NB4 (cell line): Measurements from ENCODE around the gene SPATA24.

ENCODE experiments used
- CTCF ChIP-seq: IDR thresholded peaks from one replicate; pipeline ENCODE4 v1.5.1; 2012; ENCODE audit warnings: low read depth, low read length
- MAX ChIP-seq: IDR thresholded peaks from 2 replicates; pipeline ENCODE4 v1.6.1; 2011; ENCODE audit warnings: low read depth, low read length
- MYC ChIP-seq: IDR thresholded peaks from 2 replicates; pipeline ENCODE4 v1.6.1; 2011; ENCODE audit warnings: low read depth, low read length
- POLR2A ChIP-seq: IDR thresholded peaks from 2 replicates; pipeline ENCODE4 v1.6.1; 2011; ENCODE audit warnings: mild to moderate bottlenecking; ENCODE audit not compliant: insufficient read length; ENCODE audit errors: extremely low read depth

- TF ChIP-seq CTCF (no peak), POLR2A (no peak), MYC (no peak), MAX (no peak)
Observed at GRCh38 chr5:139410993-139411828, 7.3 kb upstream of the SPATA24 start.
